GM21786 (cell line): ENCODE measurements around the gene HP1BP3.

ENCODE experiments used
- ATAC-seq: cut with Tn5 transposase; IDR thresholded peaks from one replicate; pipeline ENCODE4 v1.9.1; 2021; ENCODE audit not compliant: unreplicated experiment

Gene HP1BP3

DNA sequence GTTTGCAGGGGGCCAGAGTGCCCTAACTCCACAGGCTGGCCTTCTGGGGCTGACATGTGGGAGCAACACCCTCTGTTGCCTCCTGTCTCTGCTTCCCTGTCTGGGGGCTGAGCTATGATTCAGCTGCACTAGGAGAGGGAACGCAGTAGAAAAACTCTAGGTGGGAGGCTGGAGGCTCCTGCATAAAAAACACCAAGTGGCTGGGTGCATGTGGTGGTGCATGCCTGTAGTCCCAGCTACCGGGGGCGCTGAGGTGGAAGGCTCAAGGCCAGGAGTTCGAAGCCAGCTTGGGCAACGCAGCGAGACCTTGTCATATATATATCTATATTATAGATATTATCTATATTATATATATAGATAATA is 74.9 kb downstream of the HP1BP3 start:
- no peak for ATAC-seq

DNA sequence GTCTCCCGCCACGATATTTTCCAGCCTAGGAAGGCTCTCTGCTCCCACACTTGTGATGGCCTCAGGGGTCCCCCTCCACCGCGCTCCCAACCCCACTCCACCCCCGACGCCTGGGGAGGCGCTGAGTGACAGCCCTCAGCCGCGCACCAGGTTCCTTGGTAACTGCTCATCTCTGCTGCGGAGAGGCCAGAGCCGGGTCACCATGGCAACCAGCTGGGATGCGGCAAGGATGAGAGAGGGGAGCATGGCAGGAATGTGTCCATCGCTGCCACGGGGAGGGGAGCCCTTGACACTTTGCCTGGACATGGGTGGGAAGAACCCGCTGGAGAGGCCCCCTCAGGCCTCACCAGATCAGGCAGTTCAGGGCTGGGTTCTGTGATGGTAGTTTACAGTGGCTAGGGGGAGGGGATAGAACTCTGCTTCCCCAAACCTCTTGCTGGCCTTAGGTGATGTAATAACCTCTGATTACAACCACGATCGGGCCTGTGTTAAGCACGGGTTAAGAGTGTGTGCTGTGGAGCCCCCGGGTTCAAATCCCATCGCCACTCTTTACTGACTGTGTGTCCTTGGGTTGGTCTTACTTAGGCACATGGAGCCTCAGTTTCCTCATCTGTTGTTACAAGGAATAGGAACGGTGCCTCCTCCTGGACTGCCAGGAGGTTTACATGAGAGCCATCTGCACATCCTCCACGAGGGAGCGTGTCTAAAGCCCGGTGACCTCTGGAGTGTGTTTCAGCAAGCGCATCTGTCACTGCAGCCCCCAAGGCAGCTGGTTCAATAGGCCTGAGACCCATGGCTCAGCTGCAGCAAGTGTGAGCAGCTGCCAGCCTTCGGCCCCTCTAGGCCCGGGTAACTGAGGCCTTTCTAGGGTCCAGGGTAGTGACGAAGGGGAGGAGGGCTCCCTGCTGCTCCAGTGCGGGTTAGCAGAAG is 75.6 kb downstream of the HP1BP3 start:
- ATAC-seq, result no peak

DNA sequence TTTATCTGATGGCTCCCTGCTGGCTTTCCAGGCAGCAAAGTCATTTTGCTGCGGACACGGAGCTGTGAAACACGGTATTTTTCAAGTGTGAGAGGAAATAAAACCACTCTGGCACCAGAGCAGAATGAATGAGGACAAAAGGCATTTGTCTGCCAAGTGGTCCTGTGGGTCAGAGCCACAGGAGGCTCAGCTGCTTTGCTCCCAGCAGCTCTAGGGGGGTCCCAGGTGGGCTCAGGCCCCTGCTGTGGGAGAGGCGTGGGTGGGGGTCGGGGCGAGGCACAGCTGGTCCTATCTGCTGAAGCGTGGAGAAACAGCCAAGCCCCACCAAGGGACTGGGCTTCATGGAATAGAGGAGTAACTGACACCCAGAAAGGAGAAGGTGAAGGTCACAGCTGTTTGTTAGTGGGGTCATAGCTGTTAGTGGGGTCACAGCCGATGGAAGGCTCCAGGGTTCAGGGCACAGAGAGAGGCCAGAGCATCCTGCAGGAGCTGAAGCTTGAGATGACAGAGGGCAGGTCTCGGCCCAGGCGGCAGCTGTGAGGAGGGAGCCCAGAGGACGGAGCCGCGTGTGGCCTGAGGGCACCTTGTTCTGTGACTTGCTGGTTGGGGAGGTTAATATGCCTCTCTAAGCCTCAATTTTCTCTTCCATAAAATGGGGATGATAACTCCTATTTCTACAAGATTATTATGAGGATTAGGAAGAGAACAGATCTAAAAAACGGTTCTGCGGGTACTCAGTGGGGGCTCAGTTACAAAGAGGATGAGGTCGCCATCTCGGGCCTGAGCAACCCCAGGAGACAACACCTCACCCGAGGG is 76.4 kb downstream of the HP1BP3 start:
- ATAC-seq, result no peak

DNA sequence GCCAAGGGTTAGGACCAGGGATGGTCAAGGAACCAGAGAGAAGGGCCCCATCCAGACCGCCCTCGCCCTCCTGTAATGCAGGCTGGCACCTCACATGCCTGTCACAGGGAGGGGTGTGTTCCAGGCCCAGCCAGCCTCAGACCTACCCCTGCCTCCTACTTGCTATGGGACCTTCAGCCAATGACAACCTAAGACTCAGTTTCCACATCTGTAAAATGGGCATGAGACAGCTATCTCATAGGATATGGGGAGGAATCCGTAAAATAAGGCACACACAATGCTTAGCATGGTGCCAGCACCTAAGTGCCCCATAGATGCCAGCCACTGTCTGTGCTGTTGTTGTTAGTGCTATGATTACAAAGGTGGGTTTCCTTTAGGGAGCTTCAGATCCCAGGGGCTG is 77.2 kb downstream of the HP1BP3 start:
- ATAC-seq, result no peak

DNA sequence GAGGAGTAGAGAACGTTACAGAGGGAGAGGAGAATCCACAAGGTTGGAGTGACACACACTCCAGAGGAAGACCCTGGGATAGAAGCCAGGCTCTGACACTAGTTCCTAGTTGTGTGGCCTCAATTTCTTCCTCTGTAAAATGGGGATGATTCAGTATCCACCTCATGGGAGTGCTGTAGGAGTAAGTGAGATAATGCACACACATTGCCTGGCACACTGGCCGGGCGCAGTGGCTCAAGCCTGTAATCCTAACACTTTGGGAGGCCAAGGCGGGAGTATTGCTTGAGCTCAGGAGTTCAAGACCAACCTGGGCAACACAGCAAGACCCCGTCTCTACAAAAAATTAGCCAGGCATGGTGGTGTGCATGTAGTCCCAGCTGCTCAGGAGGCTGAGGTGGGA is 78.2 kb downstream of the HP1BP3 start:
- no peak for ATAC-seq

DNA sequence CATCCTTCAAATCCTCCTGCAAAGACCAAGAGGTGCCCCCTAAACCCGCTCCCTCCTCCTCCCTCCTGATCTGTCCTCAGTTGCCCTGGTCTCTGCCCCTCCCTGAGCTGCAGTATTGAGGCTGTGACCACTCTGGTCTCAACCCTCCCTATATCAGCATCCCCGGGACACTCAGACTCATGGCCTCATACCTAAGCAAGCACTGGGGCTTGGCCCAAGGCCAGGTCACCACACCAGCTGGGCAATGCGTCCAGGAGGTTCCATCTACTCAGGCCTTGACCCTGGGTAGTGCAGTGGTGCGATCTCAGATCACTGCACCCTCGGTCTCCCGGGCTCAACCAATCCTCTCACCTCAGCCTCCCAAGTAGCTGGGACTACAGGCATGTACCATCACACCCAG is 79.0 kb downstream of the HP1BP3 start:
- no peak for ATAC-seq

DNA sequence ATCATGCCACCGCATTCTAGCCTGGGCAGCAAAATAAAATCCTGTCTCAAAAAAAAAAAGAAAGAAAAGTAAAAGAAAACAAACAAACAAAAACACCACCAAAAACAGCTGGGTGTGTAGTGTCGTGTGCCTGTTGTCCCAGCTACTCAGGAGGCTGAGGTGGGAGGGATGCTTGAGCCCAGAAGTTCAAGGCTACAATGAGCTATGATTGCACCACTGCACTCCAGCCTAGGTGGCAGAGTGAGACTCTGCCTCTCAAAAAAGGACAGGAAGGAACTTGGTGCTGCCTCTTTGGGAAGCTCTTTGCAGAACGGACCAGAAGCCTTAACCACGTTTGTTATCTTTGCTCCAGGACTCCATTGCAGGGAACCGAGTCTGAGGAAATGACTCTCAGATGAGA is 80.3 kb downstream of the HP1BP3 start:
- ATAC-seq, result no peak

DNA sequence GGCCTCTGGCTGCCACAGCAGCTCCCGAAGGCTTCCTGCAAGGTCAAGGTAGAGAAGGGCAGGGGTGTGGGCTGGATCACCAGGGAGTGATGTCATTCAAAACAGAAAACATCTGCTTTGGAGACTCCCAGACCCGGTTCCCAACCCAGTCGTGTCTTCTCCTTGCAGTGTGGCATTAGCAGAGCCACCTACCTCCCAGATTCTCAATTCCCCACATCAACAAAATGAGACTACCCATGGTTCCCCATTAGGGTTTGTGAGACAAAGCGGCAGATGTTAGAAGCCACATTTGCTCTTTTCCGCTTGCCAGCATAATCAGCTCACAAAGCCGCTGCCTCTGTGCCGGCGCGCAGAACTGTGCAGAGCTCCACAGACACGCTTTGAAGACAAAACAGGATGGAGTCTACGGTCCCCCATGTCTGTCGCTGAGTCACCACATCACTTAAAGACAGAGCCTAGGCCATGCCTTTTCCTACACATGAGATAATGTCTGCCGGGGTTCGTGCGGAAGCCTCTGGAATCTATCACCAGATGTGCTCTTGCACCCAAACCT is 81.8 kb downstream of the HP1BP3 start:
- no peak for ATAC-seq

DNA sequence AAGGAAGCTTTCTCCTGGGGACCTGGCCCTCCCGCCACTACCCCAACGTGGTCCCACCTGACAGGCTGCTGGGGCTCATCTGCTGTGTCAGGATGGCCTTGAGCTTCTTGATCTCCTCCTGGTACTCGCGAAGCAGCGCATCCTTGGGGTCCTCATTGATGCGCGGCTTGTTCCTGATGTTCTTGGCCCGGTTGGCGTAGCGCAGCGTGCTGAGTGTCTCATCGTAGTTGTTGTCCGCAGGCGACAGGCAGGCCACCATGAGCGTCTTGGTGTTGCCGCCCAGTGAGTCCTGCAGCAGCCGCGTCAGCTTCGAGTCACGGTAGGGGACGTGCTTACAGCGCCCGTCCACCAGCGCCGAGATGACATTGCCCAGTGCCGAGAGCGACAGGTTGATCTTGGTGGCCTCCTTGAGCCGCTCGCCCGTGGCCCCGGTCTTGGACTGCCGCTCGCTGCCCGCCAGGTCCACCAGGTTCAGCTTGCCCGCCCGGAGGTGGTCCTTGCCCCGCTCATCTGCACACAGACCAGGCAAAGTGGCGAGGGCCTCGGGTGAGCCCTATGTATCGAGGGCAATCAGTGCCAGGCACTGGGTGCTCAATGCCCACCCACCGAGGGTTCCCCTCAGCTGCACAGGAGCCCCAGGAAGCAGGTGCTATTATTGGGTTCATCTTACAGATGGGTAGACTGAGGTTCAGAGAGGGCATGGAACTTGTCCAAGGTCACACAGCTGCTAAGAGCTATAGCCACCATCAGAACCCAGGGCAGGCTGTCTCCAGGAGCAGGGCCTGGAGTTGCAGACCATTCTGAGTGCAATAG is 82.5 kb downstream of the HP1BP3 start:
- no peak for ATAC-seq

DNA sequence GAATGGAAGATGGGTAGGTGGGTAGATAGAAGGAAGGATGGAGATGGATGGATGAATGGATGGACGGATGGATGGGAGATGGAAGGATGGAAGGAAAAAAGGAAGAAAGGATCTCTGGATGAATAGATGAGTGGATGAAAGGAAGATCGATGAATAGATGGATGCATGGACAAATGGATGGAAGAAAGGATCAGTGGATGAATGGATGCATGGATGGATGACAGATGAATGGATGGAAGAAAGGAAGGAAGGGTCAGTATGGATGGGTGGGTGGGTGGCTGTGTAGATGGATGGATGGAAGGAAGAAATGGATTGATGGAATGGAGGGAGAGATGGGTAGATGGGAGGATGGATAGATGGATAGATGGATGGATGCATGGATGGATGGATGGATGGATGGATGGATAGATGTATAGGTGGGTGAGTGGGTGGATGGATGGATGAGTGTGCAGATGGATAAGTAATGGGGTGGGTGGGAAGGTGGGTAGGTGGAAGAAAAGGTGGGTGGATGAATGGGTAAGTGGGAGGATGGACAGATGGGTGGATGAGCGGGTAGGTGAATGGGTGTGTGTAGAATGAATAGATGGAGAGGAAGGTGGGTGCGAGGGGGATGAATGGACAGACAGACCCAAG is 83.9 kb downstream of the HP1BP3 start:
- ATAC-seq, result no peak

DNA sequence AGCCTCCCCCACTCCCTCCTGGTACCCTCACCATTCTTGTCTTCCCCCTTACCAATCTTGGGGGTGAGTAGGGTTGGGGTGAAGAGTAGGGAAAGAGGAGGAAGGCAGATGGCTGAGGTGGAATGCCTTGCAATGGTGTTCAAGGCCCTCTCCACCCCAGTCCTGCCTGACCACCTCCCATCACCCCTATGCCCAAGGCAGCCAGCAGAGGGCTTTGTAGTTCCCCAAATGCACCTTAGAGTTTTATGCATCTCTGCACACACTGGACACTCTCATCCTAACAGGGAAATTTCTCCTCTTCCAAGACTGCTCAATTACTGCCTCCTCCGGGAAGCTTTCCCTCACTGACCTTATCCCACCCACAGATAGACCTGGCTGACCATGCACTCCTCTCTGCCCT is 84.7 kb downstream of the HP1BP3 start:
- no peak for ATAC-seq

DNA sequence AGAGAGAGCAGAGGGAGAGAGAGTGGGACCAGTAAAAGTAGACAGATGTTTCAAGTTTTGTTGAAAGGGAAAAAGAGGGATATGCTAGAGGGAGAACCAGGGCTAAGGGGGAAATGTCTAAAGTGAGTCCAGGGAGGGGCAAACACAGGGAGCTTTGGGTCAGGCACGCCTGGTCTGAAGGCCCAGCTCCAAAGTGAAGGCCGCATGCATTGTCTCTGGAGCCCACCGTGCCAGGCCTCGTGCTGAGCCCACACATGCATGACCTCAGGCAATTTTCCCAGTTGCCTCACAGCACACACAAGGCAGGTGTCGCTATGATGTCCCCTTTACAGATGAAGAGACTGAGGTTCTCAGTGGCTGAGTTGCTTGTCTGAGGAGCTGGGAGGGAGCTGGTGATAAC is 85.3 kb downstream of the HP1BP3 start:
- no peak for ATAC-seq

DNA sequence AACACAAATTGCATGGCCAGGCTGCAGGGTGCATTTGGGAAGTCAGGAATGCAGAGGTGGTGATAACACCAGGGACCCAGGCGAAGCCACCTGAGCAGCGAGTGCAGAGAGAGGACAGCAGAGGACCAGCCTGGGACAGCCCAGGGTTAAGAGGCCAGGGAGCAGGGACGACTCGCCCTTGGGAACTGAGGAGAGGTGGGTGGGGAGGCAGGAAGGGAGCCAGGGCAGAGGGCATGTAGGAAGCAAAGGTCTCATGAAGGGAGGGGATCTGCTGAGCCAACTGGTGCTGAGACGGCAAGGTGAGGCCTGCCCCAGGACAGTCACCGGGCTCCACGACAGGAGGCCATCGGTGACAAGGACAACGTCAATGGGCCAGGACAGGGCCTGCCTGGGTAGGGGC is 85.7 kb downstream of the HP1BP3 start:
- ATAC-seq, result no peak

DNA sequence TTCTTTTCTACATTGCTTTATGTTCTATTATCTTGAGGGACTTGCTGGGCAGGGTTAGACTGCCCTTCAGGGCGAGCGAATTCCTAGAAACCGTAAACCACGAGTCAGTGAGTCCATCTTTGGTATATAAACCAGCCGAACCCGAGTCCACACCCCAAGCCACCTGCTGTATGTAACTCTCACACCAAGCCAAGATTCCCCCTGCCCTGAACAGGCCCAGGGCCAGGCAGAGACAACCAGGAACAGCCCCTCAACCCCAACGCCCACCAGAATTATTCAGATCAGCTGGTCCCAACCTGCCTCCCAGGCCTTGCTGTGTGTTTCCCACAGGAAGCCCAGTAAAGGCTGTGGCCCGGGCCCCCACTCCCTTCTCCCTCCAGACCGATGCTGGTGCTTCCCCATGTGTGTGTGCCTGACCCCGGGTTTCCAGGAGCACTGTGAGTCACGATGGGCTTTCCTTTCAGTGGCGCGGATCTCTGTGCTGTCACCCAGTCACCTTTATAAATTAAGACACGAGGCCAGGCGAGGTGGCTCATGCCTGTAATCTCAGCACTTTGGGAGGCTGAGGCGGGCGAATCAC is 86.4 kb downstream of the HP1BP3 start:
- no peak for ATAC-seq

DNA sequence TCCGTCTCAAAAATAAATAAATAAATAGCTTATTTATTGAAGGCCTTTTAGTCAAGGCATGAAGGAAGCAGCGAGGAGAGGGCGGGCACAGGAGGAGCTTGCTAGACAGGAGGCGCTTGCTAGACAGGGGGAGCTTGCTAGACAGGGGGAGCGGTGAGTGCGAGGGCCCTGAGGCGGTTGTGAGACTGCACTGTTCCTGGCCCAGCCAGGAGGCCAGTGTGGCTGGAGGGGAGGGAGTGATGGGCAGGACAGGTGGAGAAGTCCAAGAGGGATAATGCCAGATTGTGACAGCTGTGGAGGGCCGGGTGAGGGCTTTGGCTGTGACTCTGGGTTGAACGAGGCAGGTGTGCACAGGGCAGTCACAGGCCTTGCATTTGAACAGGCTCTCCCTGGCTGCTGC is 87.5 kb downstream of the HP1BP3 start:
- no peak for ATAC-seq

DNA sequence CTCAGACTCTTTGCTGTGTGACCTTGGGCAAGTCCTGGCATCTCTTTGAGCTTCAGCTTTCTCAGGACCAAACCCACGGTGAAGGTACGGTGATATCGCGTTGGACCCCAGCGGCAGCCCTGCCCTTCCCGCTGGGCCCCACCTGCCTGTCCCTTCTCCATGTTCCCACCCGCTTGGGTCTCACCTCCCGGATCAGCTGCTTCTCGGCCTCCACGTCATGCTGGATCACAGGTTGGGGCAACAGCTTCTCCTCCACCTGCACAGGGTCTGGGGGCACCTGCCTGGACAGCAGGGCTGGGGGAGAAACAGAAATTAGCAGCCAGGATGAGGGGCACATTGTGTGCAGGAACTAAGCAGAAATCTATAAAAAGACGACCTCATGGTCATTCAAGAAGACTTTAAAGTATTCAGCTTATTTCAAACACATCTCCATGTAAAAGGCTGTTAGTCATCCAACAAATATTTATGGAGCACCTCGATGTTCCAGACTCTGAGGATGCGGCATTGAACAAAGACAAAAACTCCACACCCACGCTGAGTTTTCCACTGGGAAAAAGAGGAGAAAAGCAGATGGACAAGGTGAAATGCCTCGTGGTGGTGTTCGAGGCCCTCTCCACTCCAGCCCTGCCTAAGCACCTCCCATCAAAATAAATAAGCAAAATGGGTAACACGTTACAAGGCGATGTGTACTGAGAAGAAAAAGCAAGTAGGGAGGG is 88.8 kb downstream of the HP1BP3 start:
- ATAC-seq, result no peak

DNA sequence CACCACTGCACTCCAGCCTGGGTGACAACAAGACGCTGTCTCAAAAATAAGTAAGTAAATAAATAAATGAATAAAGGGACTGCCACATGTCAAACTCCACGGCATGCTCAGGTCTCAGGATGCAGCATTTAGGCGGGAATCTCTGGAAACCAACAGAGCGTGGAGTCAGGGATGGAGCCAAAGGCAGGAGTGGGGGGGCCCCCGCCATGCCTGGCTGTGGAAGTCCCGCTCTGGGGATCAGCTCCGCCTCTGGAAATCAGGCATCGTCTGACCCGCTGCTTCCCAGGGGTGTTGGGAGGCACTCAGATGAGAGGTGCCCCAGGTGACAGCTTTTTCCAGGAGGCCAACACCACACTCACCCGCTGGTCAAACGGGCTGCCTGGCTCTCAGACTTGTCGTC is 89.5 kb downstream of the HP1BP3 start:
- ATAC-seq, result no peak

DNA sequence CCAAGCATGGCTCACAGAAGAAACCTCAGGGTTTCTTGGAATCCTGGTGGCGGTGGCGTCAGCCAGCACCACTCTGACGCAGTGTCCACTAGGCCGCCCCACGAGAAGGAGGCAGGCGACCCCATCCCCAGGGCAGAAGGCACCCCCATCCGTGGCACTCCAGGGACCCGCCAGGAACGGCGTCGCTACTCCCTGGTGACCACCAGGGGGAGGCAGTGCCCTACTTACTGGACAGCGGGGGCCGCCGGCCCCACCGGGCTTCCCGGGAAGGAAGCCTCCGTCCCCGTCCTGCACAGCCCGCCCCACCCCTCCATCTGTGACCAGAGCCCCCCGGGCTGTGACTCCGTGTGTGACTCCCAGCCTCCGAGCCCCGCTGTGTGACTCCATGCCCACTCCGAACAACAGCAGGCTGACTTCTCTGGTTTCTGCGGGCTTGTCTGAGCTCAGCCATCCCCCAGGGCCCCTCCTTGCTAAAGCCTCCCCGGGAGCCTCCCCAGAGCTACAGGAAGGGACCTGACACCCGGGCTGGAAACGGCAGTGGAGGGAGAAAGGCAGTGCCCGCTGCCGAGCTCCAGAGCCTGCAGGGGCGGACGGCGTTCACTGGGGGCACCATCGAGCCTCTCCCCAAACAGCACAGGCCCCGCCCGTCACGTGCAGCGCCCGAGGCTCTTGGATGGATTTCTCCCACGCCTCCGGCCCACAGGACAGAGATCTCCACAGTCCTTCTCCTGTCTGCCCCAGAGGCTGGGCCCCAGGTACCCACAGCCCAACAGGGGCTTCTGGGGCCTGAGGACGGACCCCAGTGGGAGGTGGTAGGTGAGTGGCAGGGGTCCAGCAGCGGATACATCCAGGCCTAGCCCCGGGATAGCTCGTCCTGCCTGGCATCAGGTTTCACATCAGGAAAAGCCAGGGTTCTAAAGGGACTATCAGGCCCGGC is 90.4 kb downstream of the HP1BP3 start:
- ATAC-seq, result no peak

DNA sequence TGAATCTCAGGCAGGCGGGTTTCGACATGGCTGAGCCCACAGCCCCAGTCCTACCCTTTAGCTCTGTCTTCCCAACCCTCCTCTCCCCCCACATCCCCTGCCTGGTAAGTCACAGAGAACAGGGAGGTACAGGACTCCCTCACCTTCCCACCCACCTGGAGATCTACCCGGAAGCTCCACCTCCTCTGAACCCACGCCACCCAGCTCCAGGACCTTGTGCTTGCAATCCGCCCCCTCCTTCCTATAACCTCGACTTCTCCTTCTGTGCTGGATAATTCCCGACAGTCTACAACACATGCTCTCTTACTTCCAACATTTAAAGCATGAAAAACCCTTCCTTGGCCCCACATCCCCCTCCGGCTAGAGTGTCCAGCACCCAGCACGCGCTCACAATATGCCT is 91.6 kb downstream of the HP1BP3 start:
- ATAC-seq, result no peak
